CD14-positive monocyte (primary cell): ENCODE data around the gene FFAR2. TPM values are rescaled to one million over a fixed set of nuclear protein-coding genes. Genes with fewer than 3 reads are reported as not detected.

Experiments used
- DNase-seq, 3 donors: peaks; one replicate each; pipeline ENCODE4 v3.0.0-alpha.2; 2011 to 2022
- H2AFZ ChIP-seq: 2 replicates; pipeline ENCODE4 v1.6.0; 2012; ENCODE audit warnings: mild to moderate bottlenecking, low read depth, low read length, inconsistent platforms; ENCODE audit not compliant: insufficient read depth, poor library complexity, severe bottlenecking
- H3K27ac ChIP-seq, 2 donors: 1 replicate in 1 of 2; 2 replicates in 1 of 2; pipeline ENCODE4 v1.5.1; 2012 to 2013; ENCODE audit warnings: low read length in 2 of 2, control low read depth in 1 of 2, inconsistent platforms in 1 of 2, low read depth in 1 of 2, mild to moderate bottlenecking in 1 of 2
- H3K27me3 ChIP-seq, 2 donors: one replicate each; pipeline versions ENCODE4 v1.6.0 to v1.6.1; 2011 to 2013; ENCODE audit warnings: low read length in 2 of 2; ENCODE audit not compliant: control insufficient read depth in 2 of 2, insufficient read depth in 2 of 2
- H3K36me3 ChIP-seq, 2 donors: replicated peaks in 1 of 2; 1 replicate in 1 of 2; 2 replicates in 1 of 2; pipeline versions ENCODE4 v1.5.1 to v1.6.1; 2012 to 2013; ENCODE audit warnings: low read length in 2 of 2, control low read depth in 1 of 2, inconsistent platforms in 1 of 2, mild to moderate bottlenecking in 1 of 2; ENCODE audit not compliant: insufficient read depth in 2 of 2, control insufficient read depth in 1 of 2
- H3K4me1 ChIP-seq, 2 donors: 1 replicate in 1 of 2; 2 replicates in 1 of 2; pipeline versions ENCODE4 v1.5.1 to v1.6.1; 2012 to 2013; ENCODE audit warnings: low read length in 2 of 2, control low read depth in 1 of 2, inconsistent platforms in 1 of 2, mild to moderate bottlenecking in 1 of 2, moderate library complexity in 1 of 2; ENCODE audit not compliant: insufficient read depth in 2 of 2, control insufficient read depth in 1 of 2
- H3K4me2 ChIP-seq: replicated peaks from 2 replicates; pipeline ENCODE3; 2012; ENCODE audit warnings: low read length, moderate library complexity, mild to moderate bottlenecking; ENCODE audit not compliant: poor library complexity, severe bottlenecking; ENCODE audit errors: extremely low read depth
- H3K4me3 ChIP-seq, 3 experiments: fragments of 200-600 bp in 1 of 3; sonication (generic) in 1 of 3; replicated peaks in 1 of 3; 1 replicate in 2 of 3; 2 replicates in 1 of 3; pipeline ENCODE4 v1.5.1; 2011 to 2013; ENCODE audit warnings: low read length in 3 of 3, mild to moderate bottlenecking in 3 of 3, control low read depth in 2 of 3, low read depth in 2 of 3, inconsistent platforms in 1 of 3, moderate library complexity in 1 of 3
- H3K79me2 ChIP-seq: 2 replicates; pipeline ENCODE4 v1.6.0; 2012; ENCODE audit warnings: mild to moderate bottlenecking, control low read depth, inconsistent platforms, low read length, moderate library complexity; ENCODE audit not compliant: insufficient read depth
- H3K9ac ChIP-seq: 2 replicates; pipeline ENCODE4 v1.6.0; 2017; ENCODE audit warnings: low read length, mild to moderate bottlenecking; ENCODE audit not compliant: insufficient read depth, poor library complexity, severe bottlenecking
- H3K9me3 ChIP-seq, 2 donors: replicated peaks in 1 of 2; 1 replicate in 1 of 2; 2 replicates in 1 of 2; pipeline versions ENCODE4 v1.5.1 to v1.6.1; 2012 to 2013; ENCODE audit warnings: low read length in 2 of 2, control low read depth in 1 of 2; ENCODE audit not compliant: control insufficient read depth in 1 of 2, insufficient read depth in 1 of 2
- H4K20me1 ChIP-seq: 2 replicates; pipeline ENCODE4 v1.6.0; 2012; ENCODE audit warnings: mild to moderate bottlenecking, low read length, control low read depth, moderate library complexity; ENCODE audit not compliant: insufficient read depth
- H3K27ac Mint-ChIP-seq, 7 donors: one replicate each; pipeline ENCODE4 v1.8.0; 2020; ENCODE audit warnings: mild to moderate bottlenecking in 7 of 7, mixed read lengths in 7 of 7, moderate library complexity in 6 of 7, inconsistent platforms in 2 of 7
- H3K27me3 Mint-ChIP-seq, 3 donors: one replicate each; pipeline ENCODE4 v1.8.0; 2021 to 2022; ENCODE audit warnings: low read depth in 3 of 3, mild to moderate bottlenecking in 3 of 3, mixed read lengths in 3 of 3, moderate library complexity in 3 of 3, inconsistent platforms in 1 of 3
- H3K36me3 Mint-ChIP-seq, 2 donors: one replicate each; pipeline ENCODE4 v1.8.0; 2020; ENCODE audit warnings: mixed read lengths in 2 of 2, inconsistent platforms in 1 of 2, mild to moderate bottlenecking in 1 of 2
- H3K4me1 Mint-ChIP-seq: one replicate; pipeline ENCODE4 v1.8.0; 2020; ENCODE audit warnings: mild to moderate bottlenecking, mixed read lengths
- H3K4me3 Mint-ChIP-seq, 2 donors: one replicate each; pipeline ENCODE4 v1.8.0; 2020; ENCODE audit warnings: mild to moderate bottlenecking in 2 of 2, mixed read lengths in 2 of 2, moderate library complexity in 1 of 2
- H3K9me3 Mint-ChIP-seq, 7 donors: one replicate each; pipeline ENCODE4 v1.8.0; 2020 to 2022; ENCODE audit warnings: mixed read lengths in 7 of 7, mild to moderate bottlenecking in 6 of 7, moderate library complexity in 6 of 7, inconsistent platforms in 2 of 7
- CTCF ChIP-seq: fragments of 200-600 bp; IDR thresholded peaks from one replicate; pipeline ENCODE4 v1.8.0; 2022; ENCODE audit warnings: antibody characterized with exemption, mild to moderate bottlenecking
- WGBS: methylation state at CpG from one replicate; pipeline ENCODE4 v1.1.5; 2013; ENCODE audit warnings: missing lambda C conversion rate; ENCODE audit not compliant: insufficient coverage; 5-methylcytosine and 5-hydroxymethylcytosine counted together
- intact Hi-C, 2 donors: fragments of 100-400 bp; cut with micrococcal nuclease; formaldehyde crosslinking; loops; one replicate each; pipeline versions ENCODE4 v1.15.0 to v1.15.1; 2023
- polyA plus RNA-seq, 3 donors: library from polyadenylated mRNA; depleted of rRNA in 1 of 3; unstranded in 2 of 3; stranded (reverse) in 1 of 3; fragments of 300-500 nt in 2 of 3; fragments of >200 nt in 1 of 3; fragmentation: Illumina TruSeq in 2 of 3; gene quantifications; 1 replicate in 2 of 3; 2 replicates in 1 of 3; pipeline ENCODE4 v1.2.3, GENCODE V29; 2012 to 2021

FFAR2 gene
- polyA plus RNA-seq, 3 donors = 5.7 to 38.7 (median 10.8) TPM

GRCh38 chr19:35425682-35426081, 22.4 kb upstream of the FFAR2 start:
- Histone ChIP-seq H3K27me3 (no peaks in the 10 kb centered on the region), H3K4me2 (no peak overlapping the region), H3K36me3 (no peaks in the 10 kb centered on the region), H4K20me1 (no peaks in the 10 kb centered on the region), H3K4me3 (no peak overlapping the region), H3K9ac (no peak overlapping the region), H3K9me3 (no peaks in the 10 kb centered on the region), H3K4me1 (peaks cover 13 to 14% of the 10 kb centered on the region in 2 donors), H2AFZ (no peak overlapping the region), H3K27ac (no peak overlapping the region), H3K79me2 (no peaks in the 10 kb centered on the region)
- WGBS = 98% methylated on average over 4 of the region's 4 CpGs
- Mint-ChIP-seq H3K4me1 (peaks cover 19% of the 10 kb centered on the region), H3K27ac (peak overlapping the region in 4 of 7 donors; percentile 49 to 80 (median 65)), H3K4me3 (peak overlapping the region in 1 of 2 donors; percentile 26), H3K27me3 (peaks cover 7 to 12% (median 7%) of the 10 kb centered on the region in 3 donors), H3K9me3 (no peaks in the 10 kb centered on the region), H3K36me3 (no peaks in the 10 kb centered on the region)
- DNase-seq = no peak
- TF ChIP-seq CTCF = no peak
- intact Hi-C loops = no loop called here

GRCh38 chr19:35427187-35427586, 20.9 kb upstream of the FFAR2 start:
- H3K27ac ChIP-seq = no peak overlapping the region
- H3K36me3 ChIP-seq = no peaks in the 10 kb centered on the region
- no CpG with 5 or more reads among the region's 4 CpGs for WGBS
- intact Hi-C loops = no loop called here
- no peak overlapping the region for H3K27ac Mint-ChIP-seq
- peaks cover 7 to 12% (median 9%) of the 10 kb centered on the region in 3 donors for H3K27me3 Mint-ChIP-seq
- H3K27me3 ChIP-seq = no peaks in the 10 kb centered on the region
- no peaks in the 10 kb centered on the region for H3K36me3 Mint-ChIP-seq
- TF ChIP-seq CTCF = no peak
- no peak overlapping the region for H3K4me3 ChIP-seq
- no peaks in the 10 kb centered on the region for H4K20me1 ChIP-seq
- H3K9ac ChIP-seq = no peak overlapping the region
- peak overlapping the region in 1 of 2 donors; percentile 19 for H3K4me3 Mint-ChIP-seq
- peaks cover 26 to 28% of the 10 kb centered on the region in 2 donors for H3K4me1 ChIP-seq
- no peak overlapping the region for H3K4me2 ChIP-seq
- peaks cover 0 to 3% (median 0%) of the 10 kb centered on the region in 7 donors for H3K9me3 Mint-ChIP-seq
- DNase-seq = no peak
- H2AFZ ChIP-seq = no peak overlapping the region
- H3K9me3 ChIP-seq = no peaks in the 10 kb centered on the region
- peaks cover 32% of the 10 kb centered on the region for H3K4me1 Mint-ChIP-seq
- H3K79me2 ChIP-seq = no peaks in the 10 kb centered on the region
